ENCODE results near the gene IRAK2.

GRCh38 chr3:10155658-10156057, 9.1 kb upstream of the IRAK2 start:
- no peak for TF ChIP-seq POLR2AphosphoS5 (IDR thresholded peaks at IDR 0.05)
- TF ChIP-seq CTCF (IDR thresholded peaks at IDR 0.05), result no peak
- no peak for TF ChIP-seq POLR2A (IDR thresholded peaks at IDR 0.05)
